ENCODE data around the gene NPHS1.

DNA sequence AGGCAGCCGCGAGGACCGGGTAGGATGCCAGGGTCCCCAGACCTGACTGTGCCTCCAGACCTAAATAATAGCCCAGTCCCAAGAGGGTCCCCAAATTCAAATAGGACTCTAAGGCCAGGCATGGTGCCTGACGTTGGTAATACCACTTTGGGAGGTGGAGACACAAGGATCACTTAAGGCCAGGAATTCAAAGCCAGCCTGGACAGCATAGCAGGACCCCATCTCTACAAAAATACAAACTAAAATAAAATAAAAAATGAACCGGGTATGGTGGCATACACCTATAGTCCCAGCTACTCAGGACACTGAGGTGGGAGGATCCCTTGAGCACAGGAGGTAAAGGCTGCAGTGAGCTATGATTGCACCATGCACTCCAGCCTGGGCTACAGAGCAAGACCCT lies 10.7 kb upstream of the NPHS1 start:
- TF ChIP-seq, protein P1, sequence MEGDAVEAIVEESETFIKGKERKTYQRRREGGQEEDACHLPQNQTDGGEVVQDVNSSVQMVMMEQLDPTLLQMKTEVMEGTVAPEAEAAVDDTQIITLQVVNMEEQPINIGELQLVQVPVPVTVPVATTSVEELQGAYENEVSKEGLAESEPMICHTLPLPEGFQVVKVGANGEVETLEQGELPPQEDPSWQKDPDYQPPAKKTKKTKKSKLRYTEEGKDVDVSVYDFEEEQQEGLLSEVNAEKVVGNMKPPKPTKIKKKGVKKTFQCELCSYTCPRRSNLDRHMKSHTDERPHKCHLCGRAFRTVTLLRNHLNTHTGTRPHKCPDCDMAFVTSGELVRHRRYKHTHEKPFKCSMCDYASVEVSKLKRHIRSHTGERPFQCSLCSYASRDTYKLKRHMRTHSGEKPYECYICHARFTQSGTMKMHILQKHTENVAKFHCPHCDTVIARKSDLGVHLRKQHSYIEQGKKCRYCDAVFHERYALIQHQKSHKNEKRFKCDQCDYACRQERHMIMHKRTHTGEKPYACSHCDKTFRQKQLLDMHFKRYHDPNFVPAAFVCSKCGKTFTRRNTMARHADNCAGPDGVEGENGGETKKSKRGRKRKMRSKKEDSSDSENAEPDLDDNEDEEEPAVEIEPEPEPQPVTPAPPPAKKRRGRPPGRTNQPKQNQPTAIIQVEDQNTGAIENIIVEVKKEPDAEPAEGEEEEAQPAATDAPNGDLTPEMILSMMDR (IDR thresholded peaks at IDR 0.05): no peak
- no peak for TF ChIP-seq POLR2A (IDR thresholded peaks at IDR 0.05)
- no peak for TF ChIP-seq POLR2AphosphoS5 (IDR thresholded peaks at IDR 0.05)

Data from stomach (tissue), 4 donors.